Prostate gland (tissue), 2 donors: ENCODE results near the gene TEX29. TPM values are rescaled to one million over a fixed set of nuclear protein-coding genes. Genes with fewer than 3 reads are reported as not detected.
A peak's percentile ranks its signal among the peaks of the same experiment; 100 is the strongest.

ENCODE experiments used
- DNase-seq: peaks from one replicate; pipeline ENCODE4 v3.0.0-alpha.2; 2019; ENCODE audit warnings: low spot score
- H3K27ac ChIP-seq, 2 donors: fragments of 200-600 bp; sonication (generic); 2 replicates each; pipeline ENCODE4 v1.5.1; 2017 to 2019
- H3K27me3 ChIP-seq: fragments of 200-600 bp; sonication (generic); replicated peaks from 2 replicates; pipeline ENCODE4 v1.5.1; 2019; ENCODE audit not compliant: insufficient read depth
- H3K36me3 ChIP-seq, 2 donors: fragments of 200-600 bp; sonication (generic); 1 replicate in 1 of 2; 2 replicates in 1 of 2; pipeline versions ENCODE4 v1.5.1 to v1.8.1; 2017 to 2019
- H3K4me1 ChIP-seq: fragments of 200-600 bp; sonication (generic); replicated peaks from 2 replicates; pipeline ENCODE4 v1.5.1; 2019
- H3K4me3 ChIP-seq, 2 donors: fragments of 200-600 bp; sonication (generic); 2 replicates each; pipeline ENCODE4 v1.5.1; 2017 to 2019
- H3K9me3 ChIP-seq: fragments of 200-600 bp; sonication (generic); 2 replicates; pipeline ENCODE4 v1.5.1; 2017
- CTCF ChIP-seq, 4 experiments: fragments of 200-600 bp in 2 of 4; fragments of 450-650 bp in 2 of 4; sonication (generic) in 2 of 4; IDR thresholded peaks; 1 replicate in 3 of 4; 2 replicates in 1 of 4; pipeline ENCODE4 v1.5.1; 2016 to 2019; ENCODE audit warnings: antibody characterized with exemption in 4 of 4, mild to moderate bottlenecking in 2 of 4, moderate library complexity in 2 of 4
- POLR2A ChIP-seq: fragments of 450-650 bp; IDR thresholded peaks from one replicate; pipeline ENCODE4 v1.6.1; 2016; ENCODE audit warnings: antibody characterized with exemption, mild to moderate bottlenecking
- POLR2AphosphoS5 ChIP-seq: sonication (generic); formaldehyde crosslinking; IDR thresholded peaks from one replicate; pipeline ENCODE4 v1.6.1; 2017; ENCODE audit warnings: antibody characterized with exemption
- WGBS: methylation state at CpG from one replicate; pipeline ENCODE4 v1.1.5; 2018; 5-methylcytosine and 5-hydroxymethylcytosine counted together
- intact Hi-C: fragments of 100-400 bp; cut with DNase I; formaldehyde crosslinking; loops from one replicate; pipeline ENCODE4 v1.14.2; 2022
- total RNA-seq, 2 donors: library from RNA; depleted of rRNA; stranded (reverse); fragments of >200 nt; gene quantifications; one replicate each; pipeline ENCODE4 v1.1.0, GENCODE V29; 2016

TEX29 gene
- total RNA-seq, 2 donors from 2014 or later, result 1.4 TPM; not detected in 1

DNA sequence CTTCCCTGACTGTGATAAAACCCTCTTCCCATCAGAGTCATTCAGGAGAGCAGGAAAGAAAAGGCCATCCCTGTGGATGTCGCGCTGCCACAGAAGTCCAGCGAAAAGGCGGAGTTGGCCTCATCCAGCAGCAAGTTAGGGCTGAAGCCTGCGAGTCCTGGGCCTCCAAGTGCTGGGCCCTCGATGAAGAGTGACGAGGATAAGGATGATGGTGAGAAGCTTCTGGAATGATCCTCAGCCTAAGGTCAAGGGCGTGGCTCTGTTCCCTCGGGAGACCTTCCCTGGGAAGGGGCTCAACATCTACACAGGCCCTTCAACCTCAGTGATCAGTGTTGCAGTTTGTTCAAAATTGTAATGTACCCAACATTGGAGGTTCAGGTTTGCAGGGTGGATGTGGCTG lies 22.3 kb downstream of the TEX29 start:
- H3K4me1 ChIP-seq, result no peaks in the 10 kb centered on the region
- no peaks in the 10 kb centered on the region for H3K36me3 ChIP-seq
- intact Hi-C loops, result no loop called here
- WGBS, result 93% methylated on average over 9 of the region's 9 CpGs
- H3K27me3 ChIP-seq, result no peaks in the 10 kb centered on the region
- TF ChIP-seq CTCF (IDR thresholded peaks at IDR 0.05) (no peak), POLR2A (no peak), POLR2AphosphoS5 (no peak)
- H3K9me3 ChIP-seq, result no peaks in the 10 kb centered on the region
- peak; percentile 1 for DNase-seq
- no peak overlapping the region for H3K4me3 ChIP-seq
- H3K27ac ChIP-seq, result no peak overlapping the region

- DNase-seq, result peak; percentile 1
- Histone ChIP-seq H3K4me3 (no peak overlapping the region), H3K9me3 (no peaks in the 10 kb centered on the region), H3K27me3 (no peaks in the 10 kb centered on the region), H3K36me3 (no peaks in the 10 kb centered on the region), H3K27ac (no peak overlapping the region), H3K4me1 (no peaks in the 10 kb centered on the region)
- intact Hi-C loops, result no loop called here
- WGBS, result 83% methylated on average over 11 of the region's 11 CpGs
- TF ChIP-seq POLR2AphosphoS5, result no peak
- TF ChIP-seq POLR2A, result no peak
- TF ChIP-seq CTCF (IDR thresholded peaks at IDR 0.05), result no peak
Observed at GRCh38 chr13:111343186-111343805, 22.9 kb downstream of the TEX29 start.

DNA sequence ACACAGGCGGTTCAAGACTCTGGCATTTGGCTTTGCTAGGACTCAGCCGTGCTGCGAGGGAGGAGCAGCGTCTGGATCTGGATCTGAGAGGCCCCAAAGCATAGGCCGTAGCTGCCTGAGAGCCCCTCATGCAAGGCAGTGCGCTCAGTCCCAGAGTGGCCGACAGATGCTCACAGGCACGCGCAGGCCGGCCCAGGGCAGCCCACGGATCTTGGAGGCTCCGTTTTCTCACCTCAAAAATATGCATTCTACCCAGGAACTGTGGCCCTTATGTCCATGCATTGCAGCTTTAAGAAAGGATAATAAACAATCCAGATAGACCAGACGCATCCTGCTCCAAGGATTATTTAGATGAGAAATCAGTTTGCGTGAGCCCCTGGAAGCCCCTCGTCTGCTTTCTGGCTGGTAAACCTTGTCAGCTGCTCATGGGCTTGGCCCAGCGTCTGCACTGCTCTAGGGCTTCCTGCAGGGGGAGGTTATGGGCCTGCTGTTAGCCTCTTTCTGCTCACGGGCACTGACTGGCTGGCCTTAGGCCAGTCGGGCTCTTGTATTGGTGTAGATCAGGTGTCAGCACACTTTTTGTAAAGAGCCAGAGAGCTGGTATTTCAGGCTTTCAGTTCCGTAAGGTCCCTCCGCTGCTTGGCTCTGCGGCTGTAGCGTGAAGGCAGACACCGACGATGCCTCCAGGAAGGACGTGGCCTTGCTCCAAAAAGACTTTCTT lies 24.2 kb downstream of the TEX29 start:
- WGBS, result 43% methylated on average over 25 of the region's 25 CpGs
- Histone ChIP-seq H3K4me1 (no peaks in the 10 kb centered on the region), H3K27ac (no peak overlapping the region), H3K4me3 (no peak overlapping the region), H3K36me3 (no peaks in the 10 kb centered on the region), H3K9me3 (no peaks in the 10 kb centered on the region), H3K27me3 (no peaks in the 10 kb centered on the region)
- TF ChIP-seq CTCF (IDR thresholded peaks at IDR 0.05) (peak in 3 of 4 experiments; percentile 46 to 62 (median 61)), POLR2A (no peak), POLR2AphosphoS5 (peak; percentile 50)
- intact Hi-C loops, result no loop called here
- DNase-seq, result peak; percentile 81

DNA sequence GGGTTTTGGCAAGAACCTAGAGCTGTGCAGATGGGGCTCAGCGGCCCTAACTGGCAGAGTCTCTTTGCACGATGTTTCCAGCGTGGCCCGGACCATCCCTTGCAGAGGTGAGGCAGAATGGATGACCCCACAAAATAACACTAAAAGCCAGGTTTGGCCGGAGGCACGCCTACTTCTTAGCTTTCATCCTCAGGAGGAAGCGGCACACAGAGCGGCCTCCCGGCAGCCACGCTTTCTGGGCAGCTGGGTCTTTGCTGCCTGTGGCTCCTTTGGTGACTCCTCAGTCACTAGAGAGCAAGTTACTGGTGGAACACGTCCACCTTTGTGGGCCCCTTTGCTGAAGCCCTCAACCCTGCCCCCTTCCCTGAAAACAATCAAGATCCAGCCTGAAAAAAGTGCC lies 25.2 kb downstream of the TEX29 start:
- intact Hi-C loops, result no loop called here
- no peak overlapping the region for H3K27ac ChIP-seq
- H3K36me3 ChIP-seq, result no peaks in the 10 kb centered on the region
- no peak for DNase-seq
- no peaks in the 10 kb centered on the region for H3K9me3 ChIP-seq
- 95% methylated on average over 11 of the region's 11 CpGs for WGBS
- H3K4me1 ChIP-seq, result no peaks in the 10 kb centered on the region
- H3K27me3 ChIP-seq, result no peaks in the 10 kb centered on the region
- no peak overlapping the region for H3K4me3 ChIP-seq
- TF ChIP-seq POLR2A, result no peak
- TF ChIP-seq POLR2AphosphoS5, result no peak
- TF ChIP-seq CTCF (IDR thresholded peaks at IDR 0.05), result no peak
